Astrocyte (in vitro differentiated cells and primary cell): Measurements from ENCODE around the gene GIGYF1.

Experiments used
- CTCF ChIP-seq: IDR thresholded peaks from 2 replicates; pipeline ENCODE4 v1.5.1; 2011; ENCODE audit warnings: low read depth, mild to moderate bottlenecking, inconsistent platforms, low read length, moderate library complexity; ENCODE audit not compliant: insufficient read depth
- EZH2 ChIP-seq: IDR thresholded peaks from 2 replicates; pipeline ENCODE4 v1.6.1; 2012; ENCODE audit warnings: mild to moderate bottlenecking, low read length, inconsistent platforms; ENCODE audit not compliant: insufficient read depth

GRCh38 chr7:100671353-100672327, 22.4 kb downstream of the GIGYF1 start:
- no peak for TF ChIP-seq CTCF
- no peak for TF ChIP-seq EZH2
